ENCODE data around the gene OR6X1. TPM values are rescaled to one million over a fixed set of nuclear protein-coding genes. Genes with fewer than 3 reads are reported as not detected.

OR6X1 gene
- total RNA-seq, 1 experiment from 2014 or later, result not detected

DNA sequence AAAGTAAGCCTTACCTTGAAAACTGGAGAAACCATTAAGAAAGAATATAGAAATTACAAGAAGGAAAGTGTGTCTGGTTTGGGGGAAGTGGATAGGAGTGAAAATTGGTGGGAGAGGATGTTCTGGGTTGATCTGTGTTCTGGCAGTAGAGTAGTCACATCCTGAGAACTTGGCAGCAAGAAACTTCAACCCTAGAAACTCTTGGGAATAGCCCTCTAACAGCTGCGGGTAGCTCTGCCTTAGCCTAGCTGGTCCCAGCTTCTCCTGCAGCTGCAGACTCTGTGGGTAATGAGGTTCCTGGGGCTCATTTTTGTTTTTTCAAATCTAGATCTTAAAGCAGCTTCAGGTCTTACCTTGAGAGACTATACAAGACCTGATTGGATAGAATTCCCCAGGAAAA, 24.2 kb upstream of the OR6X1 start:
- Mint-ChIP-seq H3K27ac (peak overlapping the region; percentile 20; the same call in 1 of the 2 replicates), H3K4me3 (no peak overlapping the region), H3K4me1 (peaks cover 74% of the 10 kb centered on the region), H3K9me3 (peaks cover 17% of the 10 kb centered on the region), H3K27me3 (ENCODE audit: low read depth) (no peaks in the 10 kb centered on the region), H3K36me3 (peaks cover 17% of the 10 kb centered on the region)
- ChIA-PET POLR2A (no interaction called here), CTCF (no interaction called here)
- ATAC-seq (no peak), DNase-seq (ENCODE audit: low spot score) (no peak)
- no peak for TF ChIP-seq ZNF281 (CRISPR knock-in tag; IDR thresholded peaks at IDR 0.05)
- TF ChIP-seq, protein P1, sequence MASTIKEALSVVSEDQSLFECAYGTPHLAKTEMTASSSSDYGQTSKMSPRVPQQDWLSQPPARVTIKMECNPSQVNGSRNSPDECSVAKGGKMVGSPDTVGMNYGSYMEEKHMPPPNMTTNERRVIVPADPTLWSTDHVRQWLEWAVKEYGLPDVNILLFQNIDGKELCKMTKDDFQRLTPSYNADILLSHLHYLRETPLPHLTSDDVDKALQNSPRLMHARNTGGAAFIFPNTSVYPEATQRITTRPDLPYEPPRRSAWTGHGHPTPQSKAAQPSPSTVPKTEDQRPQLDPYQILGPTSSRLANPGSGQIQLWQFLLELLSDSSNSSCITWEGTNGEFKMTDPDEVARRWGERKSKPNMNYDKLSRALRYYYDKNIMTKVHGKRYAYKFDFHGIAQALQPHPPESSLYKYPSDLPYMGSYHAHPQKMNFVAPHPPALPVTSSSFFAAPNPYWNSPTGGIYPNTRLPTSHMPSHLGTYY (CRISPR knock-in tag; IDR thresholded peaks at IDR 0.05), result no peak
- no peak for TF ChIP-seq JAZF1 (CRISPR knock-in tag; IDR thresholded peaks at IDR 0.05)
- TF ChIP-seq ESRRA (CRISPR knock-in tag; IDR thresholded peaks at IDR 0.05; ENCODE audit: borderline replicate concordance), result no peak
- TF ChIP-seq, protein P2, sequence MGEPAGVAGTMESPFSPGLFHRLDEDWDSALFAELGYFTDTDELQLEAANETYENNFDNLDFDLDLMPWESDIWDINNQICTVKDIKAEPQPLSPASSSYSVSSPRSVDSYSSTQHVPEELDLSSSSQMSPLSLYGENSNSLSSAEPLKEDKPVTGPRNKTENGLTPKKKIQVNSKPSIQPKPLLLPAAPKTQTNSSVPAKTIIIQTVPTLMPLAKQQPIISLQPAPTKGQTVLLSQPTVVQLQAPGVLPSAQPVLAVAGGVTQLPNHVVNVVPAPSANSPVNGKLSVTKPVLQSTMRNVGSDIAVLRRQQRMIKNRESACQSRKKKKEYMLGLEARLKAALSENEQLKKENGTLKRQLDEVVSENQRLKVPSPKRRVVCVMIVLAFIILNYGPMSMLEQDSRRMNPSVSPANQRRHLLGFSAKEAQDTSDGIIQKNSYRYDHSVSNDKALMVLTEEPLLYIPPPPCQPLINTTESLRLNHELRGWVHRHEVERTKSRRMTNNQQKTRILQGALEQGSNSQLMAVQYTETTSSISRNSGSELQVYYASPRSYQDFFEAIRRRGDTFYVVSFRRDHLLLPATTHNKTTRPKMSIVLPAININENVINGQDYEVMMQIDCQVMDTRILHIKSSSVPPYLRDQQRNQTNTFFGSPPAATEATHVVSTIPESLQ (CRISPR knock-in tag; IDR thresholded peaks at IDR 0.05), result no peak
- no peak for TF ChIP-seq USF1 (CRISPR knock-in tag; IDR thresholded peaks at IDR 0.05)
- TF ChIP-seq PRRX2 (CRISPR knock-in tag; IDR thresholded peaks at IDR 0.05), result no peak
- no peak for TF ChIP-seq GTF2I (CRISPR knock-in tag; conservative IDR thresholded peaks at IDR 0.05)
- no peak for TF ChIP-seq ZNF138 (CRISPR knock-in tag; conservative IDR thresholded peaks at IDR 0.05)
- TF ChIP-seq NR3C1 (CRISPR knock-in tag; conservative IDR thresholded peaks at IDR 0.05; ENCODE audit: low read depth), result no peak

- Mint-ChIP-seq H3K4me1 (peaks cover 64% of the 10 kb centered on the region), H3K27ac (peak overlapping the region; percentile 100), H3K27me3 (ENCODE audit: low read depth) (no peaks in the 10 kb centered on the region), H3K4me3 (peak overlapping the region; percentile 13; the same call in 1 of the 2 replicates), H3K9me3 (peaks cover 17% of the 10 kb centered on the region), H3K36me3 (peaks cover 17% of the 10 kb centered on the region)
- DNase-seq (ENCODE audit: low spot score), result no peak
- peak; percentile 10 for ATAC-seq
- POLR2A ChIA-PET, result interaction anchor here (0.6 to 1.6 kb wide), 2 partner anchors 27 to 33 kb away, joined by 3 to 5 read pairs; no protein-coding TSS in a partner anchor
- TF ChIP-seq RORB (CRISPR knock-in tag; IDR thresholded peaks at IDR 0.05), result no peak
- TF ChIP-seq NFYB (CRISPR knock-in tag; conservative IDR thresholded peaks at IDR 0.05; ENCODE audit: low read depth), result no peak
- TF ChIP-seq, protein P3, sequence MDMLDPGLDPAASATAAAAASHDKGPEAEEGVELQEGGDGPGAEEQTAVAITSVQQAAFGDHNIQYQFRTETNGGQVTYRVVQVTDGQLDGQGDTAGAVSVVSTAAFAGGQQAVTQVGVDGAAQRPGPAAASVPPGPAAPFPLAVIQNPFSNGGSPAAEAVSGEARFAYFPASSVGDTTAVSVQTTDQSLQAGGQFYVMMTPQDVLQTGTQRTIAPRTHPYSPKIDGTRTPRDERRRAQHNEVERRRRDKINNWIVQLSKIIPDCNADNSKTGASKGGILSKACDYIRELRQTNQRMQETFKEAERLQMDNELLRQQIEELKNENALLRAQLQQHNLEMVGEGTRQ (CRISPR knock-in tag; IDR thresholded peaks at IDR 0.05), result 0 out of 2 replicates have a peak, but pooled peaks have one; percentile 7
- CTCF ChIA-PET, result interaction anchor here (0.6 to 1.7 kb wide), 11 partner anchors 29 to 471 kb away, joined by 3 to 11 read pairs (median 3); partner anchors contain the start of gene SCN3B
Measured at GRCh38 chr11:123775715-123776549, 21.6 kb upstream of the OR6X1 start.
